Effector CD8-positive, alpha-beta T cell (primary cell): ENCODE measurements around the gene MCM5.

Experiments used
- DNase-seq: peaks from one replicate; lab custom pipeline; 2025; lab: John Stamatoyannopoulos, UW

The MCM5 gene

DNA sequence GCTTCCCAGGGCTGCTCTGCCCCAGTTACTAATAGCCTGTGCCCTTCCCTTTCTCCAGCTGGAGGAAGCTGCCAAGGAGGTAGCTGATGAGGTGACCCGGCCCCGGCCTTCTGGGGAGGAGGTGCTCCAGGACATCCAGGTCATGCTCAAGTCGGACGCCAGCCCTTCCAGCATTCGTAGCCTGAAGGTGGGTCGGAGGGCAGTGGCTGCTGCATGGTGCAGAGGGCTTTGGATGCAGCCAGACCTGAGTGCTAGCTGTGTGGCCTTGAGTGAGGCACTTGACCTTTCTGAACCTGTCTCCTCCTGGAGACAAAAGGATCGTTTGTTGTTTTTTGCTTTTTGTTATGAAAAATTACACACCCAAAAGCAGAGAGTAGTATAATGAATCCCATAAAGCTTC, 3.4 kb downstream of the MCM5 start:
- DNase-seq, result no peak

DNA sequence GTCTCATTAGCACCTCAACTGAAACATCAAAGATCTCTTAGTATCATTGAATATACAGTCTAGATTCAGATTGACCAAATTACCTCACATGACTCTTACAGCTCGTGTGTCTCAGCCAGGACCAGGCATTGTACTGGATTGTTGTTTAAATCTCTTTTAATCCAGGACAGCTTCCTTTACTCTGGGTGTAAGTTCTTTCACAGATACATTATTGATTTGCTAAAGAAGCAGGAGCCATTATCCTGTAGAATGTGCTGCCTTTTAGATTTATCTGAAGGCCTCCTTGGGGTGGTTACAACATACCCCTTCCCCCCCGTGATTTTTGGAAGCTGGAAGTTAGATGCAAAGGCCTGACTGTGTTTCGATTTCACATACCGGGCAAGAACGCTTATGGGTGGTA, 4.2 kb downstream of the MCM5 start:
- no peak for DNase-seq

DNA sequence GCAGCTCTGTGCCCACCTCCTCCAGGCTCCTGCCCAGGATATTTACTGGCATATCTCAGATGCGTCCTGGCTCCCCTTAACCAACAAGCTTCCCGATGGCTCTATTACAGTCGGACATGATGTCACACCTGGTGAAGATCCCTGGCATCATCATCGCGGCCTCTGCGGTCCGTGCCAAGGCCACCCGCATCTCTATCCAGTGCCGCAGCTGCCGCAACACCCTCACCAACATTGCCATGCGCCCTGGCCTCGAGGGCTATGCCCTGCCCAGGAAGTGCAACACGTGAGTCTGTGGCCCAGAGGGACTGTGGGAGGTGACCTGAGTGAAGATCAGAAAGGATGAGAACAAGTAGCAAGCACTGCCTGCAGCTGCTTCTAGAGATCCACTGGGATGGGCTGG, 6.5 kb downstream of the MCM5 start:
- DNase-seq, result no peak

DNA sequence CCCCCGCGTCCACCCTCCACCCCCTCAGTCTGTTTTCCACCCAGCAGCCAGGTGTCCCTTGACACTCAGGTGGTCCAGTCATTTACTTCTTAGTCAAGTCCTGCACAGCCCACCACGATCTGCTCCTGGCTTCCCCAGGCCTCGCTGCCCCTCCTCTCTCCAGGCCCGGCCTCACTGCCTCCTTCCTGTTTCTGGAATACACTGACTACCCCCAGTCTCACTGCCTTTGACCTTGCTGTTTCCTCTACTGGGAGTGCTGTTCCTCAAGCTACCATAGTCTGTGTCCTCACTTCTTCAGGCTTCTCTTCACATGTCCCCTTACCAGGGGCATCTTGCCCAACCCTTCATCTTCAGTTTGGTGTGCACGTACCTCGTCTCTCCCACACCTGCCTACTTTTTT, 7.4 kb downstream of the MCM5 start:
- DNase-seq, result no peak

DNA sequence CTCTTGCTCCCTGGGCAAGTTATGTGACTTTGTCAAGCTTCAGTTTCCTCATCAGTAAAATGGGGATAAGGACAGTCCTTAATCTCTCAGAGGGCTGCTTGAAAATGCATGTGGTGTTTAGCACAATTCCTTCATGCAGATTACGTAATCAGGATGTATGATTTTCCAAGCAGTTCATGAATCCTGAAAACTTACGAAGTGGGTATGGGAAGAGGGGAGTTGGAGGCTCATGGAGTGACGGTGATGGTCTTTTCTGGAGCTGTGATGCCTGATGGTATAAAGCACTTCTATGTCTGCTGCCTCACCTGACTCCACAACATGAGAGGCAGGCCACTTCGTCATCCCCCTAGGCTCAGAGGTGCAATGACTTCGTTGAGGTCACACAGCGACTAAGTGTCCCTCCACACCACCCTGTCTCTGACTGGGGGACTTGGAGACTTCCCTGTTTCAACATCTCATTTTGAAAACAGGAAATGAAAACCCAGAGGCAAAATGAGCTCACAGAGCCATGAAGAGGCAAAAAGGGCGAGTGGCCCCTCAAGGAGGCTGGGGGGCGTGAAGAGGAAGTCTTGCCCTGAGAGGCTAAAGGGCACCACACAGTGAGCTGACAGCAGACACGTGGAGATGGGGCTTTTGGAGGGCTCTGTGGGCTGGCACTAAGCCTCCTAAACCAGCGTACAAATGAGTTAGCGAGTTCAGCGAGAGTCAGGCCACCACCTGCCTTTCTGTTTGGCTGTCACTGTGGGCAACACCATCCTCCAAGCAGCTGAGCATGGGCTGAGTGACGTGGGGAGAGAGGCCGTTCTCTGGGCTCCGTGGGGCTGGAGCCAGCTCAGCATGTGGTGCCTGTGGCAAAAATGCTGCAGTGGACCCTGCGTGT, 10.1 kb downstream of the MCM5 start:
- DNase-seq, result no peak

DNA sequence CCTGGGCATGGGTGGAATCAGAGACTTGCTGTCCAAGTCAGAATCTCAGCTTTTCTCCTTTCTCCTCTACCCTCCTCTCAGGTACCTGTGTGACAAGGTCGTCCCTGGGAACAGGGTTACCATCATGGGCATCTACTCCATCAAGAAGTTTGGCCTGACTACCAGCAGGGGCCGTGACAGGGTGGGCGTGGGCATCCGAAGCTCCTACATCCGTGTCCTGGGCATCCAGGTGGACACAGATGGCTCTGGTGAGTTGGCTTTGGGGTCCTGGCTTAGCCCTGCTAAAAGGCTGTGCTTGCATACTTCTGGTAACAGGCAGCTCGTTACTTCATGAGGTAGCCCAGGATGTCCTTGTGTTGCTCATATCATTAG, 10.7 kb downstream of the MCM5 start:
- DNase-seq, result no peak

DNA sequence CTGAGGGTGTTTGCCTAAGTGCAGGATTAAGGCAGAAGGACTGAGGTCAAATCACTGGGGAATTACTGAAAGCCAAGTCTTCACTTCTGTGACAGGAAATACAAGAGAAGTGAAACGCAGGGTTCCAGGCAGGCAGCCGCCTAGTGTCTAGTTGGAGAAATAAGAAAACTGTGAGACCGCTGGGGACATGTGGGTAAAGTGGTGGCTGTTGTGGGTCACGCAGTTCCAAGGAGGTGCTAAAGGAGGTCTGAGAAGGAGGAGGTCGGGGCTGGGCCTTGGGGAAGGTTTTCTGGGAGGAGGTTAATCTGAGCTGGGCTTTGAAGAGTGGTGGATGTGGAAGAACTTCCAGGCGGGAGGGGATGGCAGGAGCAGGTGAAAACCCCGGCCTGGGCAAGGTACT, 11.2 kb downstream of the MCM5 start:
- DNase-seq, result no peak

DNA sequence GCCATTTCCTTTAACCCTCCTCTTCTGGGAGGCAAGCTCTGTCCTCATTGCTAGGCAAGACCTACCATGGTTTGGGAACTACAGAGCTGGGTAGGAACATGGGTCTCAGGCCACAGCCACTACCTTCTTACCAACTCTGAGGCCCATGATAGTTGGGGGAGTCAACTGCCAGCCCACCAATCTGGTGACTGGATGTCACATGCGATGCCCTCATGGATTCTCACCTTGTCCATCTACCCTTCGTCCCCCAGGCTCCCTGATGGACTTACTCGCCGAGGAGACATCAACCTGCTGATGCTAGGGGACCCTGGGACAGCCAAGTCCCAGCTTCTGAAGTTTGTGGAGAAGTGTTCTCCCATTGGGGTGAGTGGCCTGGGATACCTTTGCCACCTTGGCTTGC, 13.7 kb downstream of the MCM5 start:
- no peak for DNase-seq

DNA sequence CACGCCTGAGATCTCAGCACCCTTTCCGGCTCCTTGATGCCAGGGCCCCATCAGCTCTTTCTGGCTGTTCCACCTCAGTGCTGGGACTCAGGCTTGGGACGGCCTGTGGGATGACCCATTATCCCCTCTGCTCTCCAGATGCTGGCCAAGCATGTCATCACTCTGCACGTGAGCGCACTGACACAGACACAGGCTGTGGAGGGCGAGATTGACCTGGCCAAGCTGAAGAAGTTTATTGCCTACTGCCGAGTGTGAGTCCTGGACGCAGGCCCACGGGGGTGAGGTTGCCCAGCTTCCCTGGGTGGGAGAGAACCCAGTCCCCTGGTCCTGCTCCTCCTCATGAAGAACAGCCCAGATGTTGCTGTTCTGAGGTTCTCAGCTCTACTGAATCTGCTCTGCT, 17.7 kb downstream of the MCM5 start:
- DNase-seq, result no peak

DNA sequence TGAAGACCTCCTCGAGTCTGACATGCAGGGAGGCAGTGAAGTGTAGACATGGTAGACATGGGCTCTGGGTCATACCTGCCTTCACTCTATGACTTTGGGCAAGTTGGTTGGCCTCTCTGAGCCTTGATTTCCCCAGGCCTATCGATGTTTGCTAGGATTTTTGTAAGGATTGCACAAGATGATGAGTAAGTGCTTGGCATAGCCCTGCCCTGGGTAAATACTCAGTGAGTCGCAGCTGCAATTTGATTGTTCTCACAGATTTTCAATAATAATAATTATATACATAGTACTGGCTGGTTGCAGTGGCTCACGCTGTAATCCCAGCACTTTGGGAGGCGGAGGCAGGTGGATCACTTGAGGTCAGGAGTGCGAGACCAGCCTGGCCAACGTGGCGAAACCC, 18.1 kb downstream of the MCM5 start:
- DNase-seq, result no peak

DNA sequence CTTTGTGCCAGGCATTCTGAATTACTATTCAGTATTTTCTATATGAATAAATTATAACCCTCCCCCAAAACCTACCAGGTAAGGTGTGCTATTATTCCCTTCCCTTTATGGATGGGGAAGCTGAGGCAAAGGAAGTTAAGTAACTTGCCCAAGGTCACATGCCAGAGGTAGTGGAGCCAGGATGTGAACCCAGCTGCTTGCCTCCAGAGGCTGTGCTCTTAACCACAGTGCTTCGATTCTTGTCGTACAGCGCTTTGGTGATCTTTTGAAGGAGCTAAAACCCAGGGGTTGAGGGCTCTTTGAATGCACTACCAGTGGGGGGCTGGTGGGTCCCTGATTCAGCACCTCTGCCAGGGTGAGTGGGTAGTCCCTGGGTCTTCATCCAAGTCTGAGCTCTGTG, 18.8 kb downstream of the MCM5 start:
- no peak for DNase-seq

DNA sequence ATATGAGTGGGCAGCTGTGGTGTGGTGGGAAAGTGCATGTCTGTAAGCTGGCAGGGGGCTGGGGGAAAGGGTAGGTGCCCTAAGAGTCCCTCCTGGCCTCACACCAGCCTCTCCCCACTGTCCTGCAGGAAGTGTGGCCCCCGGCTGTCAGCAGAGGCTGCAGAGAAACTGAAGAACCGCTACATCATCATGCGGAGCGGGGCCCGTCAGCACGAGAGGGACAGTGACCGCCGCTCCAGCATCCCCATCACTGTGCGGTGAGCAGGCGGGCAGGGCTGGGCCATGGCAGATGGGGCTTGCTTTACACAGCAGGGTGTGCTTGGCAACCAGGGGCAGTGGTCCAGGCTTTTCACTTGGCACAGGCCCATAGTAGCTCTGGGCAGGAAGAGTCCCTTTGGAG, 19.8 kb downstream of the MCM5 start:
- DNase-seq, result no peak

DNA sequence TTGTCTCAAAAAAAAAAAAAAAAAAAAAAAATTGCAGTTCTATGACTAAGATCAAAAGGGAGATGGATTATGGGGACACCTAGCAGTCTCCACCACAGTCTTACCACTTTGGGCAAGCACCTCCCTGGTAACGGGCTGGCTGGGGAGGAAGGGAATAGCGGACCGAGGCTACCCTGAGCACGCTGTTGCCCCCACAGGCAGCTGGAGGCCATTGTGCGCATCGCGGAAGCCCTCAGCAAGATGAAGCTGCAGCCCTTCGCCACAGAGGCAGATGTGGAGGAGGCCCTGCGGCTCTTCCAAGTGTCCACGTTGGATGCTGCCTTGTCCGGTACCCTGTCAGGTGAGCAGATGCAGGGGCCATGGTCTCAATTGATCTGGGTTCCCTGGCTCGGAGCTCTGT, 21.2 kb downstream of the MCM5 start:
- DNase-seq, result no peak

DNA sequence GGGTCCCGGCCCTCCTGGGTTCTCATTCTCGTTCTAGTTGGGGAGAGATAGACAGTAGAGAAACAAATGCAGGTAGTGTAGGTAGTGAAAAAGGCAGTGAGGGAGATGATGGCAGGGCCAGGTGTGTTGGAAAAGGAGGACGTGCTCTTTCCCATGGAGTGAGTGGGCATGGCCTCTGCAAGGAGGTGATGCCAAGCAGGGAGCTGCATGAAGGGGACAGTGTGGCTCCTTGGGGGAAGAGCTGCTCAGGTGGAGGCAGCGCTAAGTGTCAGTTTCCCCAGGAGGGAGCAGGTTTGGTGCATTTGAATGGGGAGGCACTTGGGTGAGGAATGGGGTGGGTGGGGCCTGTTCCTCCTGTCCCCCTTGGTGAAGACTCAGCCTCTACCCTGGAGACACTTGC, 22.2 kb downstream of the MCM5 start:
- no peak for DNase-seq

DNA sequence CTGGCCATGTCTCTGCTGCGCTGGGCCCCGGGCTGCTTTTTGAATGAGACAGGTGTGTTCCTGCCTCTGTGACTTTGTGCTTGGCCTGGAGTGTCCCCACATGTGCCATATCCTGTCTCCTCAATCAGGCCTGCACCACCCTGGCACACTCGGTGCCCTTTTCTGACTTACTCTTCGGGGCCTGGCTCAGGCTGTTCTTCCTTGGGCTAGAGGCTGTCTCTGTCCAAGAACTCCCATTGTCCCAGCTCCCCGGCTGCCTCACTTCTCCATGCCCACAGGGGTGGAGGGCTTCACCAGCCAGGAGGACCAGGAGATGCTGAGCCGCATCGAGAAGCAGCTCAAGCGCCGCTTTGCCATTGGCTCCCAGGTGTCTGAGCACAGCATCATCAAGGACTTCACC, 23.0 kb downstream of the MCM5 start:
- no peak for DNase-seq

DNA sequence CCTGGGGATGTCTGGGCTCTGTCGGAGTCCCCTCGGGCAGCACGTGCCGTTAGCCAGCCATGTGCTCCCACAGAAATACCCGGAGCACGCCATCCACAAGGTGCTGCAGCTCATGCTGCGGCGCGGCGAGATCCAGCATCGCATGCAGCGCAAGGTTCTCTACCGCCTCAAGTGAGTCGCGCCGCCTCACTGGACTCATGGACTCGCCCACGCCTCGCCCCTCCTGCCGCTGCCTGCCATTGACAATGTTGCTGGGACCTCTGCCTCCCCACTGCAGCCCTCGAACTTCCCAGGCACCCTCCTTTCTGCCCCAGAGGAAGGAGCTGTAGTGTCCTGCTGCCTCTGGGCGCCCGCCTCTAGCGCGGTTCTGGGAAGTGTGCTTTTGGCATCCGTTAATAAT, 24.1 kb downstream of the MCM5 start:
- no peak for DNase-seq

DNA sequence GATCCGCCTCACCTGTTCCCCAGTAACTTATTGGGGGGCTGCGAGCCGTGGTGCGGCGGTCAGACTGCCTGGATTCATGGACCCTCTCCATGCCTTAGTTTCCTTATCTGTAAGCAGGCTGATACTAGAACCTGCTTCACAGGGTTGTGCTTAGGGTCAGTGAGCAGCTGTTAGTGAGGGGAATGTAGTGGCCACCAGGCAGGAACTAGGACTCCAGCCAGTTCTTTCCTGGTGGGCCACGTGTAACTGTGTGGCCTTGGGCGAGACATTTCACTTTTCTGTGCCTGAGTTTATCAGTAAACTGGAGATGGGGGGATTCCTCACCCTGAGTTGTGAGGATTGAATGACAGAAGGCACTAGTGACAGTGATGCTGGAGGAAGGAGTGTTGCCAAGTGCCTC, 24.8 kb downstream of the MCM5 start:
- DNase-seq, result no peak

DNA sequence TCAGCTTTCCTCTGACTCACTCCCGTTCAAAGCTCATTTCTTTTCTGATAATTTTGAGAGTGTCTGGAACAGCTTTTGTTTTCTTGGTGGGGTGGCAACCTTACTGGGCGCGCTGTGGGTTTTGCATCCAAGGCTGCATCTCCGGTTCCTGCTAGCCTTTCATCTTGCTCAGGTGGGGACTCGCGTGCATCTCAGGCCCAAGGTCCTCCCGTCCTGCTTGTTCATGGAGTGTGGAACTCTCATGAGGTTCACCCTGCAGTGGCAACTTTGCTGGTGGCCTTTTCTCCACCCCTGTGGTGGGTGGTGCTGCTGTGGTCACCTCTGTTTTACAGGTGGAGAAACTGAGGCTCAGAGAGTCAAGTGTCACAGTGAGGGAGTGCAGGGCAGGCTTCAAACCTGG, 25.6 kb downstream of the MCM5 start:
- DNase-seq, result no peak

DNA sequence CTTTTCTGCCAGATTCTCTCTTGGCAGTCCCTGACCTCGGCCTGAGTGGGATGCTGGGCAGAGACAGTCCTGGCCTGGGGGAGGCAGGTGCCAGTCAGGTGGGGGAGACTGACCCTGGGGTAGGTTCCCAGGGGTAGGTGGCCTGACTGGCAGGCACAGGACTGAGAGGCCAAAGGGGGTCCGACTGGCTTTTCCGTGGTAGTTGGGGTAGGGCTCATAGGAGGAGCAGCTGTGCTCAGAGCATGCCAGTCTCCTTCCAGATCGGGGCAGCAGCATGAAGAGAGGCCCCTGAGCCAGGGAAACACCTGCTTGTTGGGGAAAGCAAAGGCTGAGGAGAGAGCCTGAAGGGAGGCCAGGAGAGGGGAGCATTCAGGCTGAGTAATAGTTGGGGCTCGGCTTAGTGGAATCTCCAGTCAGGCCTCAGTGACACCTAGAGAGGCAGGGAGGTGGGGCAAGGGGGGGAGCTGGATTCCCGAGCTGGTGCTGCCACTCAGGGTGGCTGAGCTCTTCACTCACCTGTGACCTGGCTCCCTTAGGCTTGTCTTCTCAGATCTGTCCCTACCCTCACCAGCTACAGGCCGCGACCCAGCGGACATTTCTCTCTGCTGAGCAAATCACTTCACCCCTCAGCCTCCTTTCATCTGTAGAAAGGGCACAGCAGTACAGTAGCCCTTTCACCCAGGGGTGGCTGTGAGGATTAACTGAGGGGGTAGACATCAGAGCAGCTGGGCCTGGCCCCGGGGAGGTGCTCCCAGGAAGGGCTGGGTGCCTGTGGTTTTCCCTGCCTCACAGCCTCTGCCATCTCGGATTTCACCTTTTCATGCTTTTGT, 26.2 kb downstream of the MCM5 start:
- DNase-seq, result no peak

DNA sequence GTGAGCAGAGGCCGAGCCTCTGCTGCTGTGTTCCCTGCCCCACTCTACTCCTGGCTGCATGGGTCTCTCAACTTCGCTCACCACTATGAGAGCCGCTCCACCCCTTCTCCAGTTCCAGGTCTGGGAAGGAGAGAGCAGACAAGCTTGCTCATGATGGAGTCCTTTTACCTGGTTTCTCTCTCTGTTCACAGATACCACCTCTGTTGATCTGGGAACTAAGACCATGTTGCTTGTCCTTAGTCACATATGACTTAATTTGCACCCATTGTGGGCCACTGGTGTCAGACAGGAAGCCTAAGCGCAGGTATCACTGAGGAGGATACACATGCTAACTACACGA, 26.8 kb downstream of the MCM5 start:
- DNase-seq, result no peak

DNA sequence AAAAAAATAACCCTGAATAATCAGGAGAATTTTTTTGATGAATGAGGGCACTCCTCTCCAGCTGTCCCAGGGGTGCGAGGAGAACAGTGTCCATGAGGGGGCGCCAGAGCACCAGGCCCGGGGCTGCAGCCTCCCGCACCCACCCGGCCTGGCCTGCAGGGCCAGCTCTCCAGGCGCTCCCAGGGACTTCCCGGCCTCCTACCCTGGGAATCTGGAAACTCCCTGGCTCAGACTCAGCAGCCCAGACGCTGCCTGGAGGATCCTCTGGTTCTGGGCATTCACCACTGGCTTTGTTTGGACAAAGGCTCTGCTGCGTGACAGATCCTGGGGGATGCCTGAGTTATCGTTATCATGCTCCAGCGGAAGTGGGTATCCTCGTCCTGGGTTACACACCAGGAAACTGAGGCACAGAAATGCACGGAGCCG, 31.0 kb downstream of the MCM5 start:
- peak; percentile 41 for DNase-seq

DNA sequence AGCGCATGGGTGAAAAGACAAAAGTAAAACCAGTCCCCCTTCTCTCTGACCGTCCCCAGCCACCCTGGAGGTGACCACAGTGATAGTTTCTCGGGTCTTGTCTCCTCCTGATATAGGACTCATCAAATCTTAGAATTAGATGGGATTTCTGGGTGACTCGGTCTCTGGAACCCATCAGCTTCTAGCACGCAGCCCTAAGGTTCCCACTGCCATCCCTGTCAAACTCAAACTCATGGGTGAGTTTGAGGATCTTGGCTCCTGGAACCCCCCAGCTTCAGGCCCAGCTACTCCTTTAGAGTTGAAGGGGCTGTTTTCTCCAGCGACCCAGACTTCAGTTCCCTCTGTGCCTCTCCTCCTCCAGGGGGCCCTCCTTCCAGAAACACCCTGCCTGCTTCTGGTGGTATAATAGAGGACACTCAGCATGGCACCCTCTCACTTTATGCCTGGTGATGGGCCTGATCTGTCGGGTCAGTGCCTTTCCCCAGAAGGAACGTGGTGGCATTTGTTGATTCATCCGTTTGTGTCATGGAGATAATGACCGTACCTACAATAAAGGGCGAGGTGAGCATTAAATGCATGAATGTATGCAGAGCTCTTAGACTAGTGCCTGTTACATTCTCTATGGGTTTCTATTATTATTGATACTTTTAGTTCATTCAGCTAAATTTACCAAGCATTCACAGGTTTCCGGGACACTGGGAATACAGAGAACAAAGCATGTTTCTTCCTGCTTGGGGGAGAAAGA, 31.7 kb downstream of the MCM5 start:
- no peak for DNase-seq
